ENCODE measurements around the gene CHST12.

DNA sequence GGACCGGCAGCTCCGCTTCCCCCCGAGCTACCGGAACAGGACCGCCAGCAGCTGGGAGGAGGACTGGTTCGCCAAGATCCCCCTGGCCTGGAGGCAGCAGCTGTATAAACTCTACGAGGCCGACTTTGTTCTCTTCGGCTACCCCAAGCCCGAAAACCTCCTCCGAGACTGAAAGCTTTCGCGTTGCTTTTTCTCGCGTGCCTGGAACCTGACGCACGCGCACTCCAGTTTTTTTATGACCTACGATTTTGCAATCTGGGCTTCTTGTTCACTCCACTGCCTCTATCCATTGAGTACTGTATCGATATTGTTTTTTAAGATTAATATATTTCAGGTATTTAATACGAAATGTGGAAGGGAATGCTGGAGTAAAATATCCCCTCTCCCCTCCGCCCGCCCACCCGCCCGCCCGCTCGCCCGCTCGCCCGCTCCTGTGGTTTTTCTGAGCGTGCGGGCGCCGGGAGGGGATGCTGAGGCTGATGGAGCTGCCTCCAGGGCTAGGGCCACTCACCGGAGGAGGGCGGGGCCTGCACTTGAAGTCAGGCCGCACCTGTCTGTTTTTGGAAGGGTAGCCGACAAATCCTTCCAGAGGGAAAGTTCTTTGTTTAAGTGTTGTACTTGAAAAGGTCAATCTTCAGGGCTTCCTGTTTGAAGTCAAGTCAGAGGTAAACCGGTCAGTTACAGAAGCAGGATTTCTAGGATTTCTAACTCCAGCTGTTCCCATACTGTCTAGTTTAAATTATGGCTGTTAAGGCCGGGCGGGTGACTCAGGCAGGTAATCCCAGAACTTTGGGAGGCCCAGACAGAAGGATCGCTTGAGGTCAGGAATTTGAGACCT, 30.5 kb downstream of the CHST12 start:
- TF ChIP-seq, protein P1, sequence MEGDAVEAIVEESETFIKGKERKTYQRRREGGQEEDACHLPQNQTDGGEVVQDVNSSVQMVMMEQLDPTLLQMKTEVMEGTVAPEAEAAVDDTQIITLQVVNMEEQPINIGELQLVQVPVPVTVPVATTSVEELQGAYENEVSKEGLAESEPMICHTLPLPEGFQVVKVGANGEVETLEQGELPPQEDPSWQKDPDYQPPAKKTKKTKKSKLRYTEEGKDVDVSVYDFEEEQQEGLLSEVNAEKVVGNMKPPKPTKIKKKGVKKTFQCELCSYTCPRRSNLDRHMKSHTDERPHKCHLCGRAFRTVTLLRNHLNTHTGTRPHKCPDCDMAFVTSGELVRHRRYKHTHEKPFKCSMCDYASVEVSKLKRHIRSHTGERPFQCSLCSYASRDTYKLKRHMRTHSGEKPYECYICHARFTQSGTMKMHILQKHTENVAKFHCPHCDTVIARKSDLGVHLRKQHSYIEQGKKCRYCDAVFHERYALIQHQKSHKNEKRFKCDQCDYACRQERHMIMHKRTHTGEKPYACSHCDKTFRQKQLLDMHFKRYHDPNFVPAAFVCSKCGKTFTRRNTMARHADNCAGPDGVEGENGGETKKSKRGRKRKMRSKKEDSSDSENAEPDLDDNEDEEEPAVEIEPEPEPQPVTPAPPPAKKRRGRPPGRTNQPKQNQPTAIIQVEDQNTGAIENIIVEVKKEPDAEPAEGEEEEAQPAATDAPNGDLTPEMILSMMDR (IDR thresholded peaks at IDR 0.05; ENCODE audit: poor library complexity) = no peak
- TF ChIP-seq EZH2 (IDR thresholded peaks at IDR 0.05; ENCODE audit: borderline replicate concordance) = no peak

Measured in hepatocyte (in vitro differentiated cells).